Keratinocyte (primary cell): Measurements from ENCODE around the gene SPRY2. TPM values are rescaled to one million over a fixed set of nuclear protein-coding genes. Genes with fewer than 3 reads are reported as not detected.

ENCODE experiments used
- DNase-seq: peaks from one replicate; pipeline ENCODE4 v3.0.0-alpha.2; 2011; ENCODE audit warnings: low read depth, missing footprints, low spot score
- FAIRE-seq: peaks from 2 replicates; lab custom pipeline; 2011; peaks lifted over from hg19 to GRCh38; lab: Jason Lieb, UNC
- H2AFZ ChIP-seq: 2 replicates; pipeline ENCODE4 v1.6.0; 2012; ENCODE audit warnings: low read length, control low read depth, inconsistent platforms; ENCODE audit not compliant: control insufficient read depth
- H3K27ac ChIP-seq: 2 replicates; pipeline ENCODE4 v1.5.1; 2011; ENCODE audit warnings: low read length; ENCODE audit not compliant: control insufficient read depth, insufficient read depth
- H3K27me3 ChIP-seq: 3 replicates; pipeline ENCODE4 v1.6.0; 2011; ENCODE audit warnings: low read length; ENCODE audit not compliant: control insufficient read depth, insufficient read depth; ENCODE audit errors: extremely low read depth
- H3K36me3 ChIP-seq, 2 experiments: 2 replicates in 1 of 2; 3 replicates in 1 of 2; pipeline ENCODE4 v1.5.1; 2011; ENCODE audit warnings: low read length in 2 of 2, mild to moderate bottlenecking in 1 of 2; ENCODE audit not compliant: control insufficient read depth in 2 of 2, insufficient read depth in 2 of 2; ENCODE audit errors: extremely low read depth in 1 of 2
- H3K4me1 ChIP-seq: 3 replicates; pipeline ENCODE4 v1.5.1; 2011; ENCODE audit warnings: low read length; ENCODE audit not compliant: control insufficient read depth, insufficient read depth; ENCODE audit errors: extremely low read depth
- H3K4me2 ChIP-seq: 3 replicates; pipeline ENCODE4 v1.6.0; 2011; ENCODE audit warnings: low read depth, low read length; ENCODE audit not compliant: control insufficient read depth, insufficient read depth; ENCODE audit errors: extremely low read depth
- H3K4me3 ChIP-seq, 3 experiments: fragments of 200-600 bp in 1 of 3; sonication (generic) in 1 of 3; 2 replicates in 2 of 3; 3 replicates in 1 of 3; pipeline ENCODE4 v1.5.1; 2011 to 2016; ENCODE audit warnings: low read length in 3 of 3, mild to moderate bottlenecking in 3 of 3, control low read depth in 2 of 3, inconsistent platforms in 1 of 3, low read depth in 1 of 3, mixed read lengths in 1 of 3, mixed run types in 1 of 3, moderate library complexity in 1 of 3; ENCODE audit not compliant: control insufficient read depth in 2 of 3, insufficient read depth in 2 of 3; ENCODE audit errors: extremely low read depth in 1 of 3
- H3K79me2 ChIP-seq: 2 replicates; pipeline ENCODE4 v1.6.0; 2012; ENCODE audit warnings: low read length; ENCODE audit not compliant: control insufficient read depth, insufficient read depth
- H3K9ac ChIP-seq: 3 replicates; pipeline ENCODE4 v1.6.0; 2011; ENCODE audit warnings: low read length; ENCODE audit not compliant: control insufficient read depth, insufficient read depth; ENCODE audit errors: extremely low read depth
- H3K9me1 ChIP-seq: 3 replicates; pipeline ENCODE4 v1.6.0; 2011; ENCODE audit warnings: low read length; ENCODE audit not compliant: control insufficient read depth, insufficient read depth; ENCODE audit errors: extremely low read depth
- H3K9me3 ChIP-seq: 2 replicates; pipeline ENCODE4 v1.5.1; 2012; ENCODE audit warnings: low read depth, low read length; ENCODE audit not compliant: control insufficient read depth
- H4K20me1 ChIP-seq: 3 replicates; pipeline ENCODE4 v1.6.0; 2011; ENCODE audit warnings: low read length; ENCODE audit not compliant: control insufficient read depth, insufficient read depth; ENCODE audit errors: extremely low read depth
- CTCF ChIP-seq, 3 experiments: IDR thresholded peaks in 1 of 3; conservative IDR thresholded peaks in 1 of 3; optimal IDR thresholded peaks in 1 of 3; 2 replicates in 2 of 3; 3 replicates in 1 of 3; pipeline versions ENCODE3 to v1.5.1; 2011; ENCODE audit warnings: low read length in 3 of 3, mild to moderate bottlenecking in 3 of 3, moderate library complexity in 2 of 3, control low read depth in 1 of 3, inconsistent platforms in 1 of 3; ENCODE audit not compliant: insufficient read depth in 2 of 3; ENCODE audit errors: extremely low read depth in 1 of 3
- EZH2 ChIP-seq: IDR thresholded peaks from one replicate; pipeline ENCODE4 v1.6.1; 2012; ENCODE audit warnings: inconsistent platforms, mild to moderate bottlenecking, low read length, moderate library complexity
- dilution Hi-C: fragments of 300-500 bp; cut with MboI; formaldehyde crosslinking; loops from one replicate; pipeline ENCODE4 v1.7.0; 2020; ENCODE audit warnings: low sequenced_read_pairs; ENCODE audit not compliant: extremely low pct_ligation_motif_present
- polyA plus RNA-seq, 5 experiments: library from polyadenylated mRNA; depleted of rRNA in 3 of 5; stranded (reverse) in 3 of 5; stranded (forward) in 1 of 5; unstranded in 1 of 5; fragments of >200 nt; gene quantifications; 1 replicate in 1 of 5; 2 replicates in 3 of 5; 3 replicates in 1 of 5; pipeline versions ENCODE4 v1.2.1 to v1.2.3, GENCODE V29; 2011 to 2012; ENCODE audit warnings: missing spikeins in 2 of 5, low read depth in 1 of 5, low replicate concordance in 1 of 5

SPRY2 gene
- polyA plus RNA-seq, 1 donor (not counting 4 experiments of a cell fraction or from before 2014, with no cell fraction given), result 28.4 TPM

- no peaks in the 10 kb centered on the region for H3K27me3 ChIP-seq
- no peaks in the 10 kb centered on the region for H3K36me3 ChIP-seq
- no peak overlapping the region for H3K4me2 ChIP-seq
- H3K4me1 ChIP-seq, result no peaks in the 10 kb centered on the region
- no peaks in the 10 kb centered on the region for H3K9me3 ChIP-seq
- H4K20me1 ChIP-seq, result no peaks in the 10 kb centered on the region
- FAIRE-seq, result no peak
- H3K4me3 ChIP-seq, result no peak overlapping the region
- H3K27ac ChIP-seq, result no peak overlapping the region
- TF ChIP-seq EZH2, result no peak
- TF ChIP-seq CTCF (optimal IDR thresholded peaks at IDR 0.05 in 1 of 3, IDR thresholded peaks at IDR 0.05 in 1 of 3, conservative IDR thresholded peaks at IDR 0.05 in 1 of 3; ENCODE audit: extremely low read depth in 1 of 3, insufficient read depth in 2 of 3, low read length in 3 of 3), result no peak
- no peaks in the 10 kb centered on the region for H3K79me2 ChIP-seq
- no peaks in the 10 kb centered on the region for H3K9me1 ChIP-seq
- no peak overlapping the region for H2AFZ ChIP-seq
- dilution Hi-C loops, result no loop called here
- no peak overlapping the region for H3K9ac ChIP-seq
- DNase-seq, result no peak
Measured at GRCh38 chr13:80305737-80306136, 35.2 kb downstream of the SPRY2 start.

- no peak for FAIRE-seq
- dilution Hi-C loops, result no loop called here
- H4K20me1 ChIP-seq, result no peaks in the 10 kb centered on the region
Measured at GRCh38 chr13:80303225-80303811, 37.6 kb downstream of the SPRY2 start.

More at GRCh38 chr13:80303225-80303811, 37.6 kb downstream of the SPRY2 start:
- H3K36me3 ChIP-seq, result no peaks in the 10 kb centered on the region
- H3K9me1 ChIP-seq, result no peaks in the 10 kb centered on the region
- no peak for DNase-seq
- TF ChIP-seq CTCF (optimal IDR thresholded peaks at IDR 0.05 in 1 of 3, IDR thresholded peaks at IDR 0.05 in 1 of 3, conservative IDR thresholded peaks at IDR 0.05 in 1 of 3; ENCODE audit: extremely low read depth in 1 of 3, insufficient read depth in 2 of 3, low read length in 3 of 3) (no peak), EZH2 (no peak)
- H2AFZ ChIP-seq, result no peak overlapping the region
- no peak overlapping the region for H3K9ac ChIP-seq
- H3K27ac ChIP-seq, result no peak overlapping the region
- no peaks in the 10 kb centered on the region for H3K27me3 ChIP-seq
- H3K4me3 ChIP-seq, result no peak overlapping the region
- H3K79me2 ChIP-seq, result no peaks in the 10 kb centered on the region
- H3K4me1 ChIP-seq, result no peaks in the 10 kb centered on the region
- H3K9me3 ChIP-seq, result no peaks in the 10 kb centered on the region
- no peak overlapping the region for H3K4me2 ChIP-seq
